Activated CD4-positive, alpha-beta memory T cell treated with anti-CD3 and anti-CD28 coated beads for 36 hours (primary cell): ENCODE data around the gene BCL2. TPM values are rescaled to one million over a fixed set of nuclear protein-coding genes. Genes with fewer than 3 reads are reported as not detected.
A peak's percentile ranks its signal among the peaks of the same experiment; 100 is the strongest.

ENCODE experiments used
- CTCF ChIA-PET: fragments of 350-600 bp; sonication (Branson Sonifier 250); formaldehyde crosslinking; loops from one replicate; lab custom pipeline; 2021; ENCODE audit warnings: antibody characterized with exemption, inconsistent platforms; lab: Charles Lee
- POLR2A ChIA-PET: fragments of 350-600 bp; sonication (Branson Sonifier 250); formaldehyde crosslinking; loops from one replicate; lab custom pipeline; 2021; ENCODE audit warnings: antibody characterized with exemption; lab: Charles Lee
- DNase-seq: peaks from one replicate; pipeline ENCODE4 v3.0.0-alpha.2; 2020
- H3K27ac Mint-ChIP-seq: one replicate; pipeline ENCODE4 v1.8.0; 2021; ENCODE audit warnings: mixed read lengths
- H3K27me3 Mint-ChIP-seq: one replicate; pipeline ENCODE4 v1.8.0; 2021; ENCODE audit warnings: mixed read lengths
- H3K36me3 Mint-ChIP-seq: one replicate; pipeline ENCODE4 v1.8.0; 2021; ENCODE audit warnings: mixed read lengths
- H3K4me1 Mint-ChIP-seq: one replicate; pipeline ENCODE4 v1.8.0; 2021; ENCODE audit warnings: low read depth, mixed read lengths
- H3K4me3 Mint-ChIP-seq: one replicate; pipeline ENCODE4 v1.8.0; 2021; ENCODE audit warnings: mild to moderate bottlenecking, mixed read lengths
- H3K9me3 Mint-ChIP-seq: one replicate; pipeline ENCODE4 v1.8.0; 2021; ENCODE audit warnings: mixed read lengths
- intact Hi-C: fragments of 100-400 bp; cut with micrococcal nuclease; formaldehyde crosslinking; loops from one replicate; pipeline ENCODE4 v1.15.1; 2023
- total RNA-seq, 2 experiments: library from RNA; stranded (reverse); gene quantifications; one replicate each; pipeline ENCODE4 v1.2.3, GENCODE V29; 2021

Gene BCL2
- total RNA-seq, 2 experiments from 2014 or later: 66.9 to 67.9 TPM

GRCh38 chr18:63223837-63224236, 95.7 kb downstream of the BCL2 start:
- intact Hi-C loops: no loop called here
- peak overlapping the region; percentile 50 for H3K27ac Mint-ChIP-seq
- H3K27me3 Mint-ChIP-seq: no peaks in the 10 kb centered on the region
- H3K36me3 Mint-ChIP-seq: peaks cover 39% of the 10 kb centered on the region
- ChIA-PET CTCF (interaction anchor here (0.7 to 3.0 kb wide), 4 partner anchors 21 to 94 kb away, joined by 3 to 13 read pairs (median 4); no protein-coding TSS in a partner anchor), POLR2A (interaction anchor here (1.8 kb wide), 1 partner anchor 94 kb away, joined by 5 read pairs; no protein-coding TSS in a partner anchor)
- no peak overlapping the region for H3K4me3 Mint-ChIP-seq
- no peak for DNase-seq
- peaks cover 4% of the 10 kb centered on the region for H3K9me3 Mint-ChIP-seq
- peaks cover 74% of the 10 kb centered on the region for H3K4me1 Mint-ChIP-seq

GRCh38 chr18:63220903-63221302, 98.7 kb downstream of the BCL2 start:
- Mint-ChIP-seq H3K4me1 (peaks cover 87% of the 10 kb centered on the region), H3K9me3 (peaks cover 6% of the 10 kb centered on the region), H3K27ac (no peak overlapping the region), H3K27me3 (no peaks in the 10 kb centered on the region), H3K4me3 (no peak overlapping the region), H3K36me3 (peaks cover 35% of the 10 kb centered on the region)
- peak; percentile 39 for DNase-seq
- POLR2A ChIA-PET: no interaction called here
- intact Hi-C loops: no loop called here
- CTCF ChIA-PET: no interaction called here

GRCh38 chr18:63218472-63218871, 101.1 kb downstream of the BCL2 start:
- Mint-ChIP-seq H3K4me1 (peaks cover 90% of the 10 kb centered on the region), H3K9me3 (peaks cover 6% of the 10 kb centered on the region), H3K27me3 (no peaks in the 10 kb centered on the region), H3K4me3 (no peak overlapping the region), H3K27ac (peak overlapping the region; percentile 93), H3K36me3 (peaks cover 30% of the 10 kb centered on the region)
- ChIA-PET POLR2A (interaction anchor here (0.6 kb wide), 1 partner anchor 99 kb away, joined by 3 read pairs; no protein-coding TSS in a partner anchor), CTCF (no interaction called here)
- no peak for DNase-seq
- intact Hi-C loops: loop anchor here (10.0 kb wide), 1 partner anchor 374 kb away; no protein-coding TSS in a partner anchor

- peak; percentile 50 for DNase-seq
- peaks cover 26% of the 10 kb centered on the region for H3K36me3 Mint-ChIP-seq
- CTCF ChIA-PET: no interaction called here
Observed at GRCh38 chr18:63216516-63217311, 102.9 kb downstream of the BCL2 start.

GRCh38 chr18:63213936-63214671, 105.5 kb downstream of the BCL2 start:
- ChIA-PET CTCF (interaction anchor here (0.6 to 1.8 kb wide), 10 partner anchors 17 to 198 kb away, joined by 3 to 18 read pairs (median 4); partner anchors contain the start of gene BCL2), POLR2A (interaction anchor here (0.7 to 2.2 kb wide), 10 partner anchors 10 to 104 kb away, joined by 3 to 18 read pairs (median 6); no protein-coding TSS in a partner anchor)
- H3K9me3 Mint-ChIP-seq: peaks cover 5% of the 10 kb centered on the region
- peak overlapping the region; percentile 59 for H3K4me3 Mint-ChIP-seq
- H3K27me3 Mint-ChIP-seq: no peaks in the 10 kb centered on the region
- peak overlapping the region; percentile 93 for H3K27ac Mint-ChIP-seq
- intact Hi-C loops: loop anchor here (1.0 to 10.0 kb wide), 10 partner anchors 14 to 1027 kb away; partner anchors contain the start of genes PIGN, RELCH and VPS4B
- H3K4me1 Mint-ChIP-seq: peaks cover 95% of the 10 kb centered on the region
- peaks cover 34% of the 10 kb centered on the region for H3K36me3 Mint-ChIP-seq
- DNase-seq: peak; percentile 40

More at GRCh38 chr18:63216516-63217311, 102.9 kb downstream of the BCL2 start:
- peaks cover 6% of the 10 kb centered on the region for H3K9me3 Mint-ChIP-seq
- H3K4me3 Mint-ChIP-seq: peak overlapping the region; percentile 64
- POLR2A ChIA-PET: interaction anchor here (0.6 to 1.5 kb wide), 6 partner anchors 8 to 81 kb away, joined by 3 to 7 read pairs (median 4); no protein-coding TSS in a partner anchor
- H3K4me1 Mint-ChIP-seq: peaks cover 95% of the 10 kb centered on the region
- H3K27ac Mint-ChIP-seq: peak overlapping the region; percentile 93
- intact Hi-C loops: loop anchor here (2.0 to 10.0 kb wide), 2 partner anchors 18 to 372 kb away; no protein-coding TSS in a partner anchor
- no peaks in the 10 kb centered on the region for H3K27me3 Mint-ChIP-seq

- no peaks in the 10 kb centered on the region for H3K9me3 Mint-ChIP-seq
- peak overlapping the region; percentile 59 for H3K4me3 Mint-ChIP-seq
- H3K36me3 Mint-ChIP-seq: peaks cover 30% of the 10 kb centered on the region
Observed at GRCh38 chr18:63213331-63213900, 106.2 kb downstream of the BCL2 start.

GRCh38 chr18:63210521-63210920, 109.0 kb downstream of the BCL2 start:
- Mint-ChIP-seq H3K27ac (peak overlapping the region; percentile 93), H3K36me3 (peaks cover 36% of the 10 kb centered on the region), H3K4me3 (peak overlapping the region; percentile 71), H3K4me1 (peaks cover 95% of the 10 kb centered on the region), H3K27me3 (no peaks in the 10 kb centered on the region), H3K9me3 (no peaks in the 10 kb centered on the region)
- DNase-seq: no peak
- ChIA-PET POLR2A (interaction anchor here (0.7 to 1.4 kb wide), 3 partner anchors 50 to 55 kb away, joined by 3 to 6 read pairs (median 4); no protein-coding TSS in a partner anchor), CTCF (interaction anchor here (1.1 to 4.0 kb wide), 4 partner anchors 10 to 107 kb away, joined by 3 to 31 read pairs (median 4); partner anchors contain the start of gene BCL2)
- intact Hi-C loops: loop anchor here (5.0 to 10.0 kb wide), 3 partner anchors 212 to 1023 kb away; partner anchors contain the start of genes PIGN, RELCH and VPS4B

More at GRCh38 chr18:63213331-63213900, 106.2 kb downstream of the BCL2 start:
- peaks cover 95% of the 10 kb centered on the region for H3K4me1 Mint-ChIP-seq
- H3K27me3 Mint-ChIP-seq: no peaks in the 10 kb centered on the region
- intact Hi-C loops: loop anchor here (1.0 to 10.0 kb wide), 10 partner anchors 13 to 1026 kb away; partner anchors contain the start of genes PIGN, RELCH and VPS4B
- POLR2A ChIA-PET: interaction anchor here (0.5 to 2.2 kb wide), 11 partner anchors 10 to 104 kb away, joined by 3 to 18 read pairs (median 5); no protein-coding TSS in a partner anchor
- DNase-seq: peak; percentile 53
- H3K27ac Mint-ChIP-seq: peak overlapping the region; percentile 93
- CTCF ChIA-PET: interaction anchor here (0.7 to 1.8 kb wide), 6 partner anchors 17 to 197 kb away, joined by 3 to 18 read pairs (median 5); partner anchors contain the start of gene BCL2

- Mint-ChIP-seq H3K4me1 (peaks cover 96% of the 10 kb centered on the region), H3K27ac (peak overlapping the region; percentile 87), H3K9me3 (no peaks in the 10 kb centered on the region), H3K4me3 (peak overlapping the region; percentile 61), H3K27me3 (no peaks in the 10 kb centered on the region), H3K36me3 (peaks cover 35% of the 10 kb centered on the region)
- intact Hi-C loops: no loop called here
- no peak for DNase-seq
- CTCF ChIA-PET: no interaction called here
- POLR2A ChIA-PET: interaction anchor here (1.1 kb wide), 1 partner anchor 11 kb away, joined by 5 read pairs; no protein-coding TSS in a partner anchor
Observed at GRCh38 chr18:63208676-63209075, 110.9 kb downstream of the BCL2 start.

- POLR2A ChIA-PET: interaction anchor here (0.8 to 1.3 kb wide), 5 partner anchors 47 to 110 kb away, joined by 3 to 6 read pairs (median 3); no protein-coding TSS in a partner anchor
- CTCF ChIA-PET: interaction anchor here (0.7 to 2.1 kb wide), 2 partner anchors 110 to 231 kb away, joined by 3 to 6 read pairs; no protein-coding TSS in a partner anchor
Observed at GRCh38 chr18:63207835-63208234, 111.7 kb downstream of the BCL2 start.

GRCh38 chr18:63207143-63207790, 112.3 kb downstream of the BCL2 start:
- peak; percentile 36 for DNase-seq
- POLR2A ChIA-PET: interaction anchor here (0.8 to 2.2 kb wide), 9 partner anchors 44 to 111 kb away, joined by 3 to 8 read pairs (median 3); no protein-coding TSS in a partner anchor
- Mint-ChIP-seq H3K36me3 (peaks cover 33% of the 10 kb centered on the region), H3K27ac (peak overlapping the region; percentile 95), H3K9me3 (no peaks in the 10 kb centered on the region), H3K4me3 (peak overlapping the region; percentile 63), H3K27me3 (no peaks in the 10 kb centered on the region), H3K4me1 (peaks cover 95% of the 10 kb centered on the region)
- CTCF ChIA-PET: interaction anchor here (2.1 kb wide), 1 partner anchor 111 kb away, joined by 6 read pairs; no protein-coding TSS in a partner anchor
- intact Hi-C loops: no loop called here

More at GRCh38 chr18:63207835-63208234, 111.7 kb downstream of the BCL2 start:
- H3K4me3 Mint-ChIP-seq: peak overlapping the region; percentile 63
- intact Hi-C loops: no loop called here
- H3K4me1 Mint-ChIP-seq: peaks cover 95% of the 10 kb centered on the region
- H3K36me3 Mint-ChIP-seq: peaks cover 33% of the 10 kb centered on the region
- DNase-seq: no peak
- no peaks in the 10 kb centered on the region for H3K9me3 Mint-ChIP-seq
- no peaks in the 10 kb centered on the region for H3K27me3 Mint-ChIP-seq
- peak overlapping the region; percentile 95 for H3K27ac Mint-ChIP-seq
